SK-N-SH treated with all-trans-retinoic acid at 6 μM for 48 hours (cell line): ENCODE data around the gene ADGRB3.

Experiments used
- ATAC-seq: fragments of 200-7000 bp; cut with Tn5 transposase; 3 replicates; pipeline ENCODE4 v1.9.1; 2020; ENCODE audit warnings: mild to moderate bottlenecking, moderate library complexity
- ARNTL ChIP-seq: fragments of 450-650 bp; formaldehyde crosslinking; IDR thresholded peaks from 2 replicates; pipeline ENCODE4 v1.5.0; 2020; ENCODE audit warnings: low read depth, mild to moderate bottlenecking, moderate library complexity, borderline replicate concordance
- BACH2 ChIP-seq: fragments of 250-450 bp; sonication (Bioruptor Pico); IDR thresholded peaks from 2 replicates; pipeline ENCODE4 v1.9.0; 2021; ENCODE audit warnings: mild to moderate bottlenecking, borderline replicate concordance
- ESRRG ChIP-seq: fragments of 250-450 bp; sonication (Bioruptor Pico); IDR thresholded peaks from 2 replicates; pipeline ENCODE4 v1.6.1; 2021; ENCODE audit warnings: mild to moderate bottlenecking
- GLIS3 ChIP-seq: fragments of 250-450 bp; sonication (Bioruptor Pico); IDR thresholded peaks from 2 replicates; pipeline ENCODE4 v1.5.0; 2020; ENCODE audit warnings: mild to moderate bottlenecking, moderate library complexity
- ISL1 ChIP-seq: fragments of 250-450 bp; sonication (Bioruptor Pico); IDR thresholded peaks from 2 replicates; pipeline ENCODE4 v2.1.2; 2022; ENCODE audit warnings: mild to moderate bottlenecking, moderate library complexity
- OSR1 ChIP-seq: fragments of 250-450 bp; sonication (Bioruptor Pico); IDR thresholded peaks from 2 replicates; pipeline ENCODE4 v1.8.0; 2022; ENCODE audit warnings: moderate library complexity, mild to moderate bottlenecking, inconsistent platforms
- PPARA ChIP-seq: fragments of 250-450 bp; sonication (Bioruptor Pico); IDR thresholded peaks from 2 replicates; pipeline ENCODE4 v1.5.0; 2020; ENCODE audit warnings: mild to moderate bottlenecking, borderline replicate concordance
- RARB ChIP-seq: fragments of 250-450 bp; sonication (Bioruptor Pico); IDR thresholded peaks from 2 replicates; pipeline ENCODE4 v1.8.0; 2021; ENCODE audit warnings: mild to moderate bottlenecking, moderate library complexity
- SNAI2 ChIP-seq: fragments of 250-450 bp; sonication (Bioruptor Pico); IDR thresholded peaks from 2 replicates; pipeline ENCODE4 v1.5.0; 2020; ENCODE audit warnings: mild to moderate bottlenecking, moderate library complexity
- TCF4 ChIP-seq: fragments of 250-450 bp; sonication (Bioruptor Pico); IDR thresholded peaks from 2 replicates; pipeline ENCODE4 v1.8.0; 2021; ENCODE audit warnings: mild to moderate bottlenecking, moderate library complexity, borderline replicate concordance
- ZC3H10 ChIP-seq: fragments of 250-450 bp; sonication (Bioruptor Pico); IDR thresholded peaks from 2 replicates; pipeline ENCODE4 v1.5.1; 2021; ENCODE audit warnings: mild to moderate bottlenecking, moderate library complexity
- ZFP3 ChIP-seq: fragments of 250-450 bp; sonication (Bioruptor Pico); IDR thresholded peaks from 2 replicates; pipeline ENCODE4 v1.5.0; 2020; ENCODE audit warnings: mild to moderate bottlenecking, moderate library complexity
- ZFP30 ChIP-seq: fragments of 450-650 bp; formaldehyde crosslinking; IDR thresholded peaks from 2 replicates; pipeline ENCODE4 v1.5.0; 2022; ENCODE audit warnings: mild to moderate bottlenecking, moderate library complexity
- ZNF565 ChIP-seq: fragments of 450-650 bp; formaldehyde crosslinking; conservative IDR thresholded peaks from 2 replicates; pipeline ENCODE4 v1.5.0; 2020; ENCODE audit warnings: low read depth, mild to moderate bottlenecking, moderate library complexity
- ZNF70 ChIP-seq: fragments of 450-650 bp; formaldehyde crosslinking; IDR thresholded peaks from 2 replicates; pipeline ENCODE4 v1.5.0; 2020; ENCODE audit warnings: mild to moderate bottlenecking, moderate library complexity
- ZNF8 ChIP-seq: fragments of 450-650 bp; formaldehyde crosslinking; IDR thresholded peaks from 2 replicates; pipeline ENCODE4 v1.5.0; 2020; ENCODE audit warnings: mild to moderate bottlenecking, moderate library complexity
- TF ChIP-seq, protein P1 (sequence below): fragments of 250-450 bp; sonication (Bioruptor Pico); IDR thresholded peaks from 2 replicates; pipeline ENCODE4 v1.5.1; 2021; ENCODE audit warnings: mild to moderate bottlenecking, moderate library complexity
- TF ChIP-seq, protein P2 (sequence below): fragments of 250-450 bp; sonication (Bioruptor Pico); IDR thresholded peaks from 2 replicates; pipeline ENCODE4 v1.5.1; 2020; ENCODE audit warnings: low read depth, mild to moderate bottlenecking, moderate library complexity
- TF ChIP-seq, protein P3 (sequence below): fragments of 250-450 bp; sonication (Bioruptor Pico); IDR thresholded peaks from 2 replicates; pipeline ENCODE4 v1.8.0; 2021; ENCODE audit warnings: low read depth, mild to moderate bottlenecking, moderate library complexity, borderline replicate concordance
- TF ChIP-seq, protein P4 (sequence below): fragments of 250-450 bp; sonication (Bioruptor Pico); IDR thresholded peaks from 2 replicates; pipeline ENCODE4 v1.8.0; 2020; ENCODE audit warnings: mild to moderate bottlenecking, moderate library complexity, borderline replicate concordance
- TF ChIP-seq, protein P5 (sequence below): fragments of 250-450 bp; sonication (Bioruptor Pico); IDR thresholded peaks from 2 replicates; pipeline ENCODE4 v1.5.0; 2020; ENCODE audit warnings: mild to moderate bottlenecking, moderate library complexity

ADGRB3 gene

DNA sequence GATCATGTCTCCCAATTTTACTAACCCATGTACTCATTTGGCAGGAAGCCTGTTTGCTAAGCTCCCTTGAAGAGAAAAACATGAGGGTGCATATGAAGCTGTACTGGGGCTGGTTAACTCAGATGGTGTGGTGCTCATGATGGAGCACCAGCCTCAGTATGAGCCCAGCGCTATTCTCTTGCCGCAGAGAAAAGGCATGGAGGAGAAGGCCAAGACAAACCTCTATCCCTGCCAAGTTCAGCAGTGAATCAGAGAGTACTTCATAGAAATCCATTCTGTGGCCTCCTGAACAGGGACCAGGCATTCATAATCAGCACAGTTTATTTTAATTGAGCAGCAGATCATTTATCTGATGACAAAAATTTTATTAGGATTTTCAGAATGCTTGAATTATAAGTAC, 763.6 kb downstream of the ADGRB3 start:
- ATAC-seq = no peak
- TF ChIP-seq OSR1 = no peak

DNA sequence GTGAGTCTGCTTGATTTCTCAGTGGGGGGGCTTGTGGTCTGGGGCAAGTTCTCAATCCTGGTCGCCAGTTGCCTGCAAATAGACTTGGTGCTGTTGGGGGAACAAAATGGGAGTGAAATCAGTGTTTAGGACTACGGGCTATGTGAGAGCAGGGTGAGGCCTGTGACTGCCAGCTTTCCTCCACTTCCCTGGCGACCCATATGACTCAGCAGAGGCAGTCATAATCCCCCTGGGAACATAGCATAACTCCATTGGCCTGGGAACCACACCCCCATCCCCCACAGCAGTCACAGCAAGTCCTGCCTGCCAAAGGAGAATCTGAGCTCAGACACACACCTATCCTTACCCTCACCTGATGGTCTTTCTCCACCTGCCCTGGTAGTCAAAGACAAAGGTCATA, 773.8 kb downstream of the ADGRB3 start:
- no peak for ATAC-seq
- TF ChIP-seq ZNF8 (CRISPR knock-in tag) (no peak), OSR1 (no peak), ZNF70 (no peak), ESRRG (no peak), PPARA (CRISPR knock-in tag) (no peak), ZFP3 (CRISPR knock-in tag) (no peak), SNAI2 (CRISPR knock-in tag) (no peak), GLIS3 (CRISPR knock-in tag) (no peak), ZC3H10 (CRISPR knock-in tag) (no peak), ZNF565 (CRISPR knock-in tag) (no peak), ARNTL (CRISPR knock-in tag) (no peak), BACH2 (no peak), TCF4 (CRISPR knock-in tag) (no peak)
- TF ChIP-seq, protein P1, sequence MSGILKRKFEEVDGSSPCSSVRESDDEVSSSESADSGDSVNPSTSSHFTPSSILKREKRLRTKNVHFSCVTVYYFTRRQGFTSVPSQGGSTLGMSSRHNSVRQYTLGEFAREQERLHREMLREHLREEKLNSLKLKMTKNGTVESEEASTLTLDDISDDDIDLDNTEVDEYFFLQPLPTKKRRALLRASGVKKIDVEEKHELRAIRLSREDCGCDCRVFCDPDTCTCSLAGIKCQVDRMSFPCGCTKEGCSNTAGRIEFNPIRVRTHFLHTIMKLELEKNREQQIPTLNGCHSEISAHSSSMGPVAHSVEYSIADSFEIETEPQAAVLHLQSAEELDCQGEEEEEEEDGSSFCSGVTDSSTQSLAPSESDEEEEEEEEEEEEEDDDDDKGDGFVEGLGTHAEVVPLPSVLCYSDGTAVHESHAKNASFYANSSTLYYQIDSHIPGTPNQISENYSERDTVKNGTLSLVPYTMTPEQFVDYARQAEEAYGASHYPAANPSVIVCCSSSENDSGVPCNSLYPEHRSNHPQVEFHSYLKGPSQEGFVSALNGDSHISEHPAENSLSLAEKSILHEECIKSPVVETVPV = no peak
- TF ChIP-seq, protein P2, sequence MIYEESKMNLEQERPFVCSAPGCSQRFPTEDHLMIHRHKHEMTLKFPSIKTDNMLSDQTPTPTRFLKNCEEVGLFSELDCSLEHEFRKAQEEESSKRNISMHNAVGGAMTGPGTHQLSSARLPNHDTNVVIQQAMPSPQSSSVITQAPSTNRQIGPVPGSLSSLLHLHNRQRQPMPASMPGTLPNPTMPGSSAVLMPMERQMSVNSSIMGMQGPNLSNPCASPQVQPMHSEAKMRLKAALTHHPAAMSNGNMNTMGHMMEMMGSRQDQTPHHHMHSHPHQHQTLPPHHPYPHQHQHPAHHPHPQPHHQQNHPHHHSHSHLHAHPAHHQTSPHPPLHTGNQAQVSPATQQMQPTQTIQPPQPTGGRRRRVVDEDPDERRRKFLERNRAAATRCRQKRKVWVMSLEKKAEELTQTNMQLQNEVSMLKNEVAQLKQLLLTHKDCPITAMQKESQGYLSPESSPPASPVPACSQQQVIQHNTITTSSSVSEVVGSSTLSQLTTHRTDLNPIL = no peak
- TF ChIP-seq, protein P3, sequence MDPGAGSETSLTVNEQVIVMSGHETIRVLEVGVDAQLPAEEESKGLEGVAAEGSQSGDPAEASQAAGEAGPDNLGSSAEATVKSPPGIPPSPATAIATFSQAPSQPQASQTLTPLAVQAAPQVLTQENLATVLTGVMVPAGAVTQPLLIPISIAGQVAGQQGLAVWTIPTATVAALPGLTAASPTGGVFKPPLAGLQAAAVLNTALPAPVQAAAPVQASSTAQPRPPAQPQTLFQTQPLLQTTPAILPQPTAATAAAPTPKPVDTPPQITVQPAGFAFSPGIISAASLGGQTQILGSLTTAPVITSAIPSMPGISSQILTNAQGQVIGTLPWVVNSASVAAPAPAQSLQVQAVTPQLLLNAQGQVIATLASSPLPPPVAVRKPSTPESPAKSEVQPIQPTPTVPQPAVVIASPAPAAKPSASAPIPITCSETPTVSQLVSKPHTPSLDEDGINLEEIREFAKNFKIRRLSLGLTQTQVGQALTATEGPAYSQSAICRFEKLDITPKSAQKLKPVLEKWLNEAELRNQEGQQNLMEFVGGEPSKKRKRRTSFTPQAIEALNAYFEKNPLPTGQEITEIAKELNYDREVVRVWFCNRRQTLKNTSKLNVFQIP = no peak
- TF ChIP-seq, protein P4, sequence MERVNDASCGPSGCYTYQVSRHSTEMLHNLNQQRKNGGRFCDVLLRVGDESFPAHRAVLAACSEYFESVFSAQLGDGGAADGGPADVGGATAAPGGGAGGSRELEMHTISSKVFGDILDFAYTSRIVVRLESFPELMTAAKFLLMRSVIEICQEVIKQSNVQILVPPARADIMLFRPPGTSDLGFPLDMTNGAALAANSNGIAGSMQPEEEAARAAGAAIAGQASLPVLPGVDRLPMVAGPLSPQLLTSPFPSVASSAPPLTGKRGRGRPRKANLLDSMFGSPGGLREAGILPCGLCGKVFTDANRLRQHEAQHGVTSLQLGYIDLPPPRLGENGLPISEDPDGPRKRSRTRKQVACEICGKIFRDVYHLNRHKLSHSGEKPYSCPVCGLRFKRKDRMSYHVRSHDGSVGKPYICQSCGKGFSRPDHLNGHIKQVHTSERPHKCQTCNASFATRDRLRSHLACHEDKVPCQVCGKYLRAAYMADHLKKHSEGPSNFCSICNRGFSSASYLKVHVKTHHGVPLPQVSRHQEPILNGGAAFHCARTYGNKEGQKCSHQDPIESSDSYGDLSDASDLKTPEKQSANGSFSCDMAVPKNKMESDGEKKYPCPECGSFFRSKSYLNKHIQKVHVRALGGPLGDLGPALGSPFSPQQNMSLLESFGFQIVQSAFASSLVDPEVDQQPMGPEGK (CRISPR knock-in tag) = no peak

DNA sequence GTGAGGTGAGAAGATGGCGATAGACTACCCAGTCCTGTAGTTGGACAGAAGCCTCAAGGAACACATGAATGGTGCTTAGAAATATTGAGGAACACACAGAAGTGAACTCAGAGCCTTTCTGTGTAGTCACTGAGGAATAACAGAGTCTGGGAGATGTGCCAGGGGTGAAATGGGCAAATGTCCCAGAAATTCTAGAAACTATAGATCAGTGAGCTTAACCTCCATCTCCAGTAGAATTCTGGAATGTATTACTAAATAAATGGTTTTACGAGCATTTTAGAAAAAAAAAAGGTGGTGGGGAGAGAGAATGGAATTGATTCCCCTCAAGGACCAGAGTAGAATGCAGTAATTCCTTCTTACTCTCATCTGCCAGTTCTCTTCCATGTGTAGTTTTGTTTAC, 781.7 kb downstream of the ADGRB3 start:
- TF ChIP-seq ISL1 (CRISPR knock-in tag) = peak; percentile 72
- TF ChIP-seq, protein P2 = 0 out of 2 replicates have a peak, but pooled peaks have one; percentile 14
- TF ChIP-seq, protein P5, sequence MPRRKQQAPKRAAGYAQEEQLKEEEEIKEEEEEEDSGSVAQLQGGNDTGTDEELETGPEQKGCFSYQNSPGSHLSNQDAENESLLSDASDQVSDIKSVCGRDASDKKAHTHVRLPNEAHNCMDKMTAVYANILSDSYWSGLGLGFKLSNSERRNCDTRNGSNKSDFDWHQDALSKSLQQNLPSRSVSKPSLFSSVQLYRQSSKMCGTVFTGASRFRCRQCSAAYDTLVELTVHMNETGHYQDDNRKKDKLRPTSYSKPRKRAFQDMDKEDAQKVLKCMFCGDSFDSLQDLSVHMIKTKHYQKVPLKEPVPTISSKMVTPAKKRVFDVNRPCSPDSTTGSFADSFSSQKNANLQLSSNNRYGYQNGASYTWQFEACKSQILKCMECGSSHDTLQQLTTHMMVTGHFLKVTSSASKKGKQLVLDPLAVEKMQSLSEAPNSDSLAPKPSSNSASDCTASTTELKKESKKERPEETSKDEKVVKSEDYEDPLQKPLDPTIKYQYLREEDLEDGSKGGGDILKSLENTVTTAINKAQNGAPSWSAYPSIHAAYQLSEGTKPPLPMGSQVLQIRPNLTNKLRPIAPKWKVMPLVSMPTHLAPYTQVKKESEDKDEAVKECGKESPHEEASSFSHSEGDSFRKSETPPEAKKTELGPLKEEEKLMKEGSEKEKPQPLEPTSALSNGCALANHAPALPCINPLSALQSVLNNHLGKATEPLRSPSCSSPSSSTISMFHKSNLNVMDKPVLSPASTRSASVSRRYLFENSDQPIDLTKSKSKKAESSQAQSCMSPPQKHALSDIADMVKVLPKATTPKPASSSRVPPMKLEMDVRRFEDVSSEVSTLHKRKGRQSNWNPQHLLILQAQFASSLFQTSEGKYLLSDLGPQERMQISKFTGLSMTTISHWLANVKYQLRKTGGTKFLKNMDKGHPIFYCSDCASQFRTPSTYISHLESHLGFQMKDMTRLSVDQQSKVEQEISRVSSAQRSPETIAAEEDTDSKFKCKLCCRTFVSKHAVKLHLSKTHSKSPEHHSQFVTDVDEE (CRISPR knock-in tag) = no peak
- no peak for ATAC-seq

DNA sequence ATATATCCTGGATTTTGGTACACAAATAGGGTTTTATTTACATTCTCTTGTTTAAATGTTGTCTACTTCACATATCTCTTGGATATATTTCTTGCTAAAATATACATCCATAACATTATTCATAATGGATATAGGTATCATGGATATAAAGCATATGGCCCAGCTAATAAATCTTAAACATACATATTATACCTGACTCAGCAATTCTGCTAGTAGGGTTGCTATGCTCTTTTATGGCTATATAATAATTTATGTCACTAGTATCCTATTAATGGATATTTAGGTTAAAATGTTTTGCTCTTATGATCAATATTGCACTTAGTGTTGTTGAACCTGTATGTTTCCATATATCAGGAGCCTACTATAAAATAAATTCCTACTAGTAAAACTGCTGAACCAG, 786.2 kb downstream of the ADGRB3 start:
- TF ChIP-seq TCF4 (CRISPR knock-in tag) (no peak), ZNF8 (CRISPR knock-in tag) (no peak), ZC3H10 (CRISPR knock-in tag) (no peak), OSR1 (no peak), ZNF70 (no peak), GLIS3 (CRISPR knock-in tag) (no peak), ESRRG (no peak), ZFP30 (CRISPR knock-in tag) (no peak), RARB (CRISPR knock-in tag) (no peak), ARNTL (CRISPR knock-in tag) (no peak), ZNF565 (CRISPR knock-in tag) (no peak)
- TF ChIP-seq, protein P3 = no peak
- ATAC-seq = no peak
